Psoas muscle (tissue), 8 donors: ENCODE results near the gene IER5. TPM values are rescaled to one million over a fixed set of nuclear protein-coding genes. Genes with fewer than 3 reads are reported as not detected.
A peak's percentile ranks its signal among the peaks of the same experiment; 100 is the strongest.

Source experiments
- ATAC-seq, 4 donors: fragments of 200-7000 bp; cut with Tn5 transposase; one replicate each; pipeline ENCODE4 v1.9.1; 2020; ENCODE audit warnings: moderate library complexity in 3 of 4, mild to moderate bottlenecking in 2 of 4
- DNase-seq, 2 donors: peaks; one replicate each; pipeline ENCODE4 v3.0.0-alpha.2; 2020
- H3K27ac ChIP-seq: fragments of 200-600 bp; one replicate; pipeline ENCODE4 v1.8.0; 2022
- H3K27me3 ChIP-seq, 3 donors: fragments of 200-600 bp in 1 of 3; one replicate each; pipeline versions ENCODE4 v1.6.1 to v1.8.0; 2013 to 2022; ENCODE audit warnings: low read length in 2 of 3, mild to moderate bottlenecking in 2 of 3, moderate library complexity in 1 of 3; ENCODE audit not compliant: insufficient read depth in 3 of 3
- H3K36me3 ChIP-seq, 2 donors: fragments of 200-600 bp in 1 of 2; one replicate each; pipeline versions ENCODE4 v1.6.1 to v1.8.0; 2013 to 2022; ENCODE audit warnings: low read depth in 1 of 2, mild to moderate bottlenecking in 1 of 2, moderate library complexity in 1 of 2; ENCODE audit not compliant: insufficient read depth in 1 of 2
- H3K4me1 ChIP-seq: fragments of 200-600 bp; one replicate; pipeline ENCODE4 v1.8.0; 2022
- H3K4me3 ChIP-seq: fragments of 200-600 bp; one replicate; pipeline ENCODE4 v1.8.0; 2022; ENCODE audit warnings: mild to moderate bottlenecking
- H3K9me3 ChIP-seq: fragments of 200-600 bp; one replicate; pipeline ENCODE4 v1.8.0; 2022
- WGBS, 3 donors: extraction: QIAGEN DNeasy Blood & Tissue Kit; methylation state at CpG; one replicate each; pipeline versions ENCODE4 v1.1.6 to v1.1.7; 2013; 5-methylcytosine and 5-hydroxymethylcytosine counted together
- intact Hi-C, 2 donors: fragments of 100-400 bp; cut with DNase I; formaldehyde crosslinking; loops; one replicate each; pipeline versions ENCODE4 v1.11.0 to v1.14.2; 2022
- polyA plus RNA-seq, 3 donors: library from polyadenylated mRNA; stranded (reverse); fragments of 200-250 nt; gene quantifications; one replicate each; pipeline ENCODE4 v1.2.3, GENCODE V29; 2013
- total RNA-seq, 4 donors: library from RNA; stranded (reverse); fragmentation: NEBNext Ultra II Directional in 2 of 4; extraction: Animal tissue kit (Norgen Biotek cat#: 25700) in 2 of 4; gene quantifications; one replicate each; pipeline versions ENCODE4 v1.2.1 to v1.2.4, GENCODE V29; 2021 to 2023
- TF ChIP-seq, protein P1 (sequence below): fragments of 200-600 bp; IDR thresholded peaks from one replicate; pipeline ENCODE4 v1.8.0; 2022; ENCODE audit warnings: antibody characterized with exemption
- donor health status: healthy with polysubstance abuse.
- donor health status: DM: no; HTN: no; CAD: no; lungs with moderate emphysema.
- donor health status: Bipolar disorder and iron deficiency.
- donor health status: healthy.
- donor health status: DM: yes; HTN: yes; CAD: no.
- donor health status: DM: no; HTN: no; CAD: no.
- donor health status: DM: no; HTN: no; CAD: no.
- donor health status: DM: yes; HTN: yes; CAD: no.

The IER5 gene
- total and polyA plus RNA-seq, 7 donors, result 19.9 to 110 (median 37.5) TPM

DNA sequence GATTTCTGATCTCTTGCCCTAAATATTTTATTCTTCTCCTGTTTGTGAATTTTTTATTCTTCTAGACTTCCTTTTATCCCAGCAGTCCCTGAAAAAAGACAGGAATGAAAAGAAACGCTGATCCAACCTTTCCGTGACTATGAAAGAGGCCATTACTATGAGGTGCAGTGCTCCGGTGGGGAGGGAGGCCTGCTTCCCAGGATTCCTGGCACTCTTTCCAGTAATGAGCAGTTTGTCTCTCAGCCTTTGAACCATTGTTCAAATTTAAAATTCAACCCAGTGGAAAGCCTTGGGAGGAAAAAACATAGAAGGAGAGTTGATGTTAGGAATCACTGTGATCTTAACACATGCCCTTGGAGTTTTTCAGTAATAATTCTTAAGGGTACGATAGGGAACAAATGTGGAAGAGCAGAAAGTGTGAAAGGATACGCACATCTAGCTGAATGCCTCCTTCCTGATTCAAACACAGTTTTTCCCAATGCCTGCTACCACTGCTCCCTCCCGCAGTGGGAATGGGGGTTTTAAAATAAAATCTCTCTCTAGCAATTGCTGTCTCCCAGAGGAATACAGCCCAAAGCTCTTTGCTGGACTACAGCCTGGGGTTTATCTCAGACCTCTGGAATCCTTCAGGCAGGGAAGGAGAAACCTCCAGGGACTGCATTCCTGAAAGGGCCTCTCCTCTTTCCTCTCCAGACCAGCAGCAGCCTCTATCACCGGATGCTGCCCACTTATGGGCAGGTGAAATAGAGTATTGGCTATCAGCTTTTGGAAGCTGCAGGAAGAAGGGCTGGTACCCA, 6.1 kb downstream of the IER5 start:
- ATAC-seq (peak; percentile 39 to 66 (median 48)), DNase-seq (no peak)
- no peaks in the 10 kb centered on the region for H3K9me3 ChIP-seq
- TF ChIP-seq, protein P1, sequence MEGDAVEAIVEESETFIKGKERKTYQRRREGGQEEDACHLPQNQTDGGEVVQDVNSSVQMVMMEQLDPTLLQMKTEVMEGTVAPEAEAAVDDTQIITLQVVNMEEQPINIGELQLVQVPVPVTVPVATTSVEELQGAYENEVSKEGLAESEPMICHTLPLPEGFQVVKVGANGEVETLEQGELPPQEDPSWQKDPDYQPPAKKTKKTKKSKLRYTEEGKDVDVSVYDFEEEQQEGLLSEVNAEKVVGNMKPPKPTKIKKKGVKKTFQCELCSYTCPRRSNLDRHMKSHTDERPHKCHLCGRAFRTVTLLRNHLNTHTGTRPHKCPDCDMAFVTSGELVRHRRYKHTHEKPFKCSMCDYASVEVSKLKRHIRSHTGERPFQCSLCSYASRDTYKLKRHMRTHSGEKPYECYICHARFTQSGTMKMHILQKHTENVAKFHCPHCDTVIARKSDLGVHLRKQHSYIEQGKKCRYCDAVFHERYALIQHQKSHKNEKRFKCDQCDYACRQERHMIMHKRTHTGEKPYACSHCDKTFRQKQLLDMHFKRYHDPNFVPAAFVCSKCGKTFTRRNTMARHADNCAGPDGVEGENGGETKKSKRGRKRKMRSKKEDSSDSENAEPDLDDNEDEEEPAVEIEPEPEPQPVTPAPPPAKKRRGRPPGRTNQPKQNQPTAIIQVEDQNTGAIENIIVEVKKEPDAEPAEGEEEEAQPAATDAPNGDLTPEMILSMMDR, result no peak
- no peaks in the 10 kb centered on the region for H3K27me3 ChIP-seq
- H3K4me3 ChIP-seq, result no peak overlapping the region
- intact Hi-C loops, result no loop called here
- peaks cover 70% of the 10 kb centered on the region for H3K4me1 ChIP-seq
- H3K27ac ChIP-seq, result peak overlapping the region; percentile 53
- WGBS, 3 donors, result 23 to 38% (median 26%) methylated on average over 7 of the region's 7 CpGs
- H3K36me3 ChIP-seq, result no peaks in the 10 kb centered on the region

DNA sequence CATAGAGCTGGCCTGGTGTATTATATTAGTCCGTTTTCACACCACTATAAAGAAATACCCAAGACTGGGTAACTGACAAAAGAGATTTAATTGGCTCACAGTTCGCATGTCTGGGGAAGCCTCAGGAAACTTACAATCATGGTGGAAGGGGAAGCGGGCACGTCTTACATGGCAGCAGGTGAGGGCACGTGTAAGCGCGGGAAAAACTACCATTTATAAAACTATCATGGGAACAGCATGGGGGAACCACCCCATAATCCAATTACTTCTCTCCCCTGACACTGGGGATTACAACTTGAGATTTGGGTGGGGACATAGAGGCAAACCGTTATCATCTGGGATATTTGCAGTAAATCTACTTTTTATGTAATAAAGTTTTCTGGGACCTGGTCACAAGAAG, 6.8 kb downstream of the IER5 start:
- Histone ChIP-seq H3K36me3 (no peaks in the 10 kb centered on the region), H3K9me3 (no peaks in the 10 kb centered on the region), H3K4me3 (no peak overlapping the region), H3K27me3 (no peaks in the 10 kb centered on the region), H3K27ac (peak overlapping the region; percentile 53), H3K4me1 (peaks cover 74% of the 10 kb centered on the region)
- WGBS, 3 donors, result 81 to 86% (median 82%) methylated on average over 8 of the region's 8 CpGs
- ATAC-seq (no peak), DNase-seq (no peak)
- intact Hi-C loops, result no loop called here
- TF ChIP-seq, protein P1, result no peak

DNA sequence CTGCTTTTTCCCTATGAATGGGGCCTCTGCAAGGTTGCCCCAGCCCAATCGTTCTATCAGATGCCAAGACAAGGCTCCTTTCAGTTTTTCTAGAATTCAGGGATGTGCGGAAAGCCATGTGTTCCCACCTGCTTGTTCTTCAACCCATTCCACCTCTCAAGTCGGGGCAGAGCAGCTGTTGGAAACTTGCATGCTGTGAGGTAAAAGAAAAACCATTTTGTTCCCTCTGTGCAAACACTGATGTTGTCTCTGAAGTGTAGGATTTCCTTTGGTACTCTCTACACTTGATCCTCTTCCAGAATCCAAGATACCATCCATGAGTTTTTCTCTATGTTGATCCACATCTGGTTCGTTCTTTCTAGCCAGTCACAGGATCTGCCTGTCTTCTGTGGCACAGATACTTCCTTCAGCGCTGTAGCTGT, 7.3 kb downstream of the IER5 start:
- TF ChIP-seq, protein P1, result no peak
- ATAC-seq, result peak in 2 of 4 donors; percentile 1 to 3
- no peak for DNase-seq
- no peaks in the 10 kb centered on the region for H3K36me3 ChIP-seq
- H3K9me3 ChIP-seq, result no peaks in the 10 kb centered on the region
- intact Hi-C loops, result no loop called here
- H3K4me1 ChIP-seq, result peaks cover 74% of the 10 kb centered on the region
- no peak overlapping the region for H3K4me3 ChIP-seq
- peak overlapping the region; percentile 32 for H3K27ac ChIP-seq
- 53 to 70% (median 56%) methylated on average over 5 of the region's 5 CpGs for WGBS, 3 donors
- no peaks in the 10 kb centered on the region for H3K27me3 ChIP-seq

DNA sequence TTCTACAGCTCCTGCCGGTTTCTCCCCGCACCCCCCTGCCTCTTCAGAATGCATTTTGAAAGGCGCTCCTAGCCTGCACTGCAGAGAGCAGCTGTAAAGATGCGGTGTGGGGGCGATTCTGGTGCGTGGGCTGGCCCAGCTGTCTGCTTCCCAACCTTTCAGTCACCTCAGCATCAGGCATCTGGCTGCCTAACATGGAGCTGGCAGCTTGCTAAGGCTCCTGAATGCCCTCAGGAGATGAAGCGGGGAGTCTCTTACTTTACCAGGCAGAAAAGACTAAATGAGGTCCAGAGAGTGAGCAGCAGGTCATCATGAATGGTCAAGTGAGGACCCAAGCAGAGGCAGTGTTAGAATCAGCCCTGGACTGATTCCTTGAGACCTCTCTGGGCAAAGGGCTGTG, 8.7 kb downstream of the IER5 start:
- peak in 1 of 4 donors; percentile 3 for ATAC-seq
- Histone ChIP-seq H3K4me3 (no peak overlapping the region), H3K9me3 (no peaks in the 10 kb centered on the region), H3K27me3 (no peaks in the 10 kb centered on the region), H3K4me1 (peaks cover 65% of the 10 kb centered on the region), H3K36me3 (no peaks in the 10 kb centered on the region), H3K27ac (no peak overlapping the region)
- peak in 1 of 2 donors; percentile 28 for DNase-seq
- TF ChIP-seq, protein P1, result no peak
- intact Hi-C loops, result no loop called here
- 50 to 69% (median 66%) methylated on average over 7 of the region's 7 CpGs for WGBS, 3 donors
